WTC11 (cell line): ENCODE measurements around the gene TSSK2. TPM values are rescaled to one million over a fixed set of nuclear protein-coding genes. Genes with fewer than 3 reads are reported as not detected.
A peak's percentile ranks its signal among the peaks of the same experiment; 100 is the strongest.

Experiments
- ATAC-seq: fragments of 200-7000 bp; cut with Tn5 transposase; 2 replicates; pipeline ENCODE4 v1.10.0; 2021; ENCODE audit warnings: mild to moderate bottlenecking, moderate library complexity
- CTCF ChIA-PET: fragments of 300-600 bp; sonication (Branson Sonifier 250); formaldehyde crosslinking; loops from one replicate; lab custom pipeline; 2021; ENCODE audit warnings: antibody characterized with exemption; lab: Charles Lee
- POLR2A ChIA-PET: fragments of 350-600 bp; sonication (Branson Sonifier 250); formaldehyde crosslinking; loops from one replicate; lab custom pipeline; 2021; ENCODE audit warnings: antibody characterized with exemption; lab: Charles Lee
- DNase-seq: peaks from one replicate; pipeline ENCODE4 v3.0.0; 2021; ENCODE audit warnings: low spot score
- H3K27ac Mint-ChIP-seq: 2 replicates; pipeline ENCODE4 v1.8.0; 2021; ENCODE audit warnings: mixed read lengths
- H3K27me3 Mint-ChIP-seq: 2 replicates; pipeline ENCODE4 v1.8.0; 2021; ENCODE audit warnings: low read depth, mild to moderate bottlenecking, moderate library complexity, mixed read lengths
- H3K36me3 Mint-ChIP-seq: 2 replicates; pipeline ENCODE4 v1.8.0; 2021; ENCODE audit warnings: mixed read lengths
- H3K4me1 Mint-ChIP-seq: 2 replicates; pipeline ENCODE4 v1.8.0; 2022; ENCODE audit warnings: mixed read lengths
- H3K4me3 Mint-ChIP-seq: 2 replicates; pipeline ENCODE4 v1.8.0; 2021; ENCODE audit warnings: mild to moderate bottlenecking, moderate library complexity, mixed read lengths
- H3K9me3 Mint-ChIP-seq: 2 replicates; pipeline ENCODE4 v1.8.0; 2021; ENCODE audit warnings: mixed read lengths
- CDX4 ChIP-seq: fragments of 250-450 bp; sonication (Bioruptor Pico); IDR thresholded peaks from 2 replicates; pipeline ENCODE4 v1.9.0; 2021; ENCODE audit warnings: moderate library complexity, mild to moderate bottlenecking, inconsistent platforms, borderline replicate concordance
- ETV6 ChIP-seq: sonication (generic); formaldehyde crosslinking; IDR thresholded peaks from 2 replicates; pipeline ENCODE4 v1.8.1; 2022; ENCODE audit warnings: mild to moderate bottlenecking, missing genetic modification reagents
- FOXK1 ChIP-seq: sonication (generic); formaldehyde crosslinking; IDR thresholded peaks from 2 replicates; pipeline ENCODE4 v1.8.0; 2022; ENCODE audit warnings: mild to moderate bottlenecking, moderate library complexity, missing genetic modification reagents
- FOXP1 ChIP-seq: sonication (generic); formaldehyde crosslinking; IDR thresholded peaks from 2 replicates; pipeline ENCODE4 v1.8.0; 2022; ENCODE audit warnings: missing genetic modification reagents, mild to moderate bottlenecking, moderate library complexity, borderline replicate concordance
- FOXP4 ChIP-seq: sonication (generic); formaldehyde crosslinking; IDR thresholded peaks from 2 replicates; pipeline ENCODE4 v1.8.0; 2022; ENCODE audit warnings: mild to moderate bottlenecking, missing genetic modification reagents
- HMGA2 ChIP-seq: fragments of 250-450 bp; sonication (Bioruptor Pico); IDR thresholded peaks from 2 replicates; pipeline ENCODE4 v1.4.0; 2021; ENCODE audit warnings: mild to moderate bottlenecking, moderate library complexity
- JAZF1 ChIP-seq: fragments of 250-450 bp; sonication (Bioruptor Pico); IDR thresholded peaks from 2 replicates; pipeline ENCODE4 v1.9.0; 2021; ENCODE audit warnings: moderate library complexity, mild to moderate bottlenecking, inconsistent platforms
- MYBL2 ChIP-seq: sonication (generic); formaldehyde crosslinking; IDR thresholded peaks from 2 replicates; pipeline ENCODE4 v1.8.1; 2023; ENCODE audit warnings: mild to moderate bottlenecking, moderate library complexity, missing genetic modification reagents
- SOX15 ChIP-seq: fragments of 250-450 bp; sonication (Bioruptor Pico); IDR thresholded peaks from 2 replicates; pipeline ENCODE4 v1.9.0; 2021; ENCODE audit warnings: mild to moderate bottlenecking
- TP53 ChIP-seq: sonication (generic); formaldehyde crosslinking; IDR thresholded peaks from 2 replicates; pipeline ENCODE4 v1.8.1; 2023; ENCODE audit warnings: mild to moderate bottlenecking, missing genetic modification reagents
- ZNF416 ChIP-seq: fragments of 250-450 bp; sonication (Bioruptor Pico); IDR thresholded peaks from 2 replicates; pipeline ENCODE4 v1.9.0; 2021; ENCODE audit warnings: mild to moderate bottlenecking, inconsistent platforms
- ZSCAN18 ChIP-seq: fragments of 250-450 bp; sonication (Bioruptor Pico); IDR thresholded peaks from 2 replicates; pipeline ENCODE4 v2.1.2; 2022; ENCODE audit warnings: mild to moderate bottlenecking, moderate library complexity
- total RNA-seq: library from RNA; stranded (reverse); gene quantifications from 3 replicates; pipeline ENCODE4 v1.2.3, GENCODE V29; 2021
- TF ChIP-seq, protein P1 (sequence below): sonication (generic); formaldehyde crosslinking; IDR thresholded peaks from 2 replicates; pipeline ENCODE4 v1.8.0; 2023; ENCODE audit warnings: missing genetic modification reagents, mild to moderate bottlenecking, borderline replicate concordance
- TF ChIP-seq, protein P2 (sequence below): sonication (generic); formaldehyde crosslinking; IDR thresholded peaks from 2 replicates; pipeline ENCODE4 v1.8.1; 2022; ENCODE audit warnings: low read depth, mild to moderate bottlenecking, moderate library complexity, missing genetic modification reagents, borderline replicate concordance

The TSSK2 gene
- total RNA-seq, 1 experiment from 2014 or later: not detected

DNA sequence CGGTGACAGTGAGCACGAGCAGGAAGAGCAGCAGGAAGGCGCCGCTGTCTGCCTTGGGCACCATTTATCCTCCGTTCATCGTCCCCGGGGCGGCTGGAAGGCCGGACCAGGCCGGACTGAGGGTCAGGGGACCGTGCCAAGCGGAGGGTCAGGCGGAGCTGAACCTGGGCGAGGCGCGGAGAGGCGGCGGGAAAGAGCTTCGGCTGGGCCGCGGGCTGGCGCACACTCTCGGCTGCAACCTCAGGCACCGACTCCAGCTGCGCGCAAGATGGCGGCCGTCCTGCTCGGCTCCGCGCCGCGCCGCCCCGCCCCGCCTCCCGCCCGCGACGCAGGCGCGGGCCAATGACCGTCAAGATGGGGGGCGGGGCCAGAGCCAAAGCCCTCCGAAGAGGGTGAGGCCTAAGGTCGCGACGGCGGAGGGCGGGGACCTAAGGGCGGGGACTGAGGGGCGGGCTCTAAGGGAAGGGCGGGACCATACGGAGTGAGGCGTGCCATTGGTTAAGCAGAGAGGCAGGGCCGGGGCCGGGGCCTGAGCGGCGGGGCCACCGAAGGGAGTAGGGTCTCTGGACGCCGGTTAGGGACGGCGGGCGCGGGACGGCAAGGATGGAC is 8.9 kb upstream of the TSSK2 start, which contains the start of gene DGCR2 (continued):
- TF ChIP-seq, protein P1, sequence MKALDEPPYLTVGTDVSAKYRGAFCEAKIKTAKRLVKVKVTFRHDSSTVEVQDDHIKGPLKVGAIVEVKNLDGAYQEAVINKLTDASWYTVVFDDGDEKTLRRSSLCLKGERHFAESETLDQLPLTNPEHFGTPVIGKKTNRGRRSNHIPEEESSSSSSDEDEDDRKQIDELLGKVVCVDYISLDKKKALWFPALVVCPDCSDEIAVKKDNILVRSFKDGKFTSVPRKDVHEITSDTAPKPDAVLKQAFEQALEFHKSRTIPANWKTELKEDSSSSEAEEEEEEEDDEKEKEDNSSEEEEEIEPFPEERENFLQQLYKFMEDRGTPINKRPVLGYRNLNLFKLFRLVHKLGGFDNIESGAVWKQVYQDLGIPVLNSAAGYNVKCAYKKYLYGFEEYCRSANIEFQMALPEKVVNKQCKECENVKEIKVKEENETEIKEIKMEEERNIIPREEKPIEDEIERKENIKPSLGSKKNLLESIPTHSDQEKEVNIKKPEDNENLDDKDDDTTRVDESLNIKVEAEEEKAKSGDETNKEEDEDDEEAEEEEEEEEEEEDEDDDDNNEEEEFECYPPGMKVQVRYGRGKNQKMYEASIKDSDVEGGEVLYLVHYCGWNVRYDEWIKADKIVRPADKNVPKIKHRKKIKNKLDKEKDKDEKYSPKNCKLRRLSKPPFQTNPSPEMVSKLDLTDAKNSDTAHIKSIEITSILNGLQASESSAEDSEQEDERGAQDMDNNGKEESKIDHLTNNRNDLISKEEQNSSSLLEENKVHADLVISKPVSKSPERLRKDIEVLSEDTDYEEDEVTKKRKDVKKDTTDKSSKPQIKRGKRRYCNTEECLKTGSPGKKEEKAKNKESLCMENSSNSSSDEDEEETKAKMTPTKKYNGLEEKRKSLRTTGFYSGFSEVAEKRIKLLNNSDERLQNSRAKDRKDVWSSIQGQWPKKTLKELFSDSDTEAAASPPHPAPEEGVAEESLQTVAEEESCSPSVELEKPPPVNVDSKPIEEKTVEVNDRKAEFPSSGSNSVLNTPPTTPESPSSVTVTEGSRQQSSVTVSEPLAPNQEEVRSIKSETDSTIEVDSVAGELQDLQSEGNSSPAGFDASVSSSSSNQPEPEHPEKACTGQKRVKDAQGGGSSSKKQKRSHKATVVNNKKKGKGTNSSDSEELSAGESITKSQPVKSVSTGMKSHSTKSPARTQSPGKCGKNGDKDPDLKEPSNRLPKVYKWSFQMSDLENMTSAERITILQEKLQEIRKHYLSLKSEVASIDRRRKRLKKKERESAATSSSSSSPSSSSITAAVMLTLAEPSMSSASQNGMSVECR (CRISPR knock-in tag): peak; percentile 72; the same call in 1 of the 2 replicates
- TF ChIP-seq ETV6 (CRISPR knock-in tag) (peak; percentile 54; the same call in 1 of the 2 replicates), MYBL2 (CRISPR knock-in tag) (peak; percentile 59; the same call in 1 of the 2 replicates), FOXK1 (CRISPR knock-in tag) (peak; percentile 75), FOXP1 (CRISPR knock-in tag) (peak; percentile 63; the same call in 1 of the 2 replicates), FOXP4 (CRISPR knock-in tag) (peak; percentile 78), HMGA2 (CRISPR knock-in tag) (no peak), CDX4 (CRISPR knock-in tag) (no peak)
- TF ChIP-seq, protein P2, sequence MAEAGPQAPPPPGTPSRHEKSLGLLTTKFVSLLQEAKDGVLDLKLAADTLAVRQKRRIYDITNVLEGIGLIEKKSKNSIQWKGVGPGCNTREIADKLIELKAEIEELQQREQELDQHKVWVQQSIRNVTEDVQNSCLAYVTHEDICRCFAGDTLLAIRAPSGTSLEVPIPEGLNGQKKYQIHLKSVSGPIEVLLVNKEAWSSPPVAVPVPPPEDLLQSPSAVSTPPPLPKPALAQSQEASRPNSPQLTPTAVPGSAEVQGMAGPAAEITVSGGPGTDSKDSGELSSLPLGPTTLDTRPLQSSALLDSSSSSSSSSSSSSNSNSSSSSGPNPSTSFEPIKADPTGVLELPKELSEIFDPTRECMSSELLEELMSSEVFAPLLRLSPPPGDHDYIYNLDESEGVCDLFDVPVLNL (CRISPR knock-in tag): peak; percentile 48; the same call in 1 of the 2 replicates
- TF ChIP-seq, all 79 proteins: peak for 12

DNA sequence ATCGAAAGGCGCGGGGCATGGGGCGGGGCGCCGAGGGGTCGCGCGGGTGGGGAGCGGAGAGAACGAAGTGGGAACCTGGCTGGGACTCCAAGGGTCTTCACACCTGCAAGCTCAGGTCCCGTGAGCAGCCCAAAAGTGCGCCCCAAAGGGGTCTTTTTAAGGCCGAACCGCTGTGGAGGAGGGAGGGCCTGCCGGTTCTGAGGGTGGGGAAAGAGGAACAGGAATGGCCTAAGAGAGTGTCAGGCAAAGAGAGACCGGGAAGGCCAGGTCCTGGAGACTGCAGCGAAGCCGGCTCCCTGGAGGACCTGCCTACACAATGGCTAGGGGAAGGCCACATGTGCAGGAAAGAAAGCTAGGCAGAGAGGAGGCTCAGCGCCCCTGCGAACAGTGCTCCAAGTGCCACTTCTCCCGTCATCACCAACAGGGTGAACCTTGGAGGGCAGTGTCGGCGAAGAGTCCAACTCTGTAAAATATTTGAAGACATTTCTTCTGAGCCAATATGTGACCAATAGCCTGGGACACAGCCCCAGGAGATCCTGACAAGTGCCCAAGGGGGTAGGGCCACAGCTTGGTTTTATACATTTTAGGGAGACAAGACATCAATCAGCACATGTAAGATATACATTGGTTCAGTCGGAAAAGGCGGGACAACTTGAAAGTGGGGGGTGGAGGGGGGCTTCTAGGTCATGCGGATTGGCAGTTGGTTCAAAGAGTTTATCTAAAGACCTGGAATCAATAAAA is 8.2 kb upstream of the TSSK2 start:
- Mint-ChIP-seq H3K4me3 (peak overlapping the region; percentile 79), H3K27ac (peak overlapping the region; percentile 71), H3K4me1 (peaks cover 24% of the 10 kb centered on the region), H3K27me3 (no peaks in the 10 kb centered on the region; the same call in 1 of the 2 replicates), H3K36me3 (no peaks in the 10 kb centered on the region), H3K9me3 (no peaks in the 10 kb centered on the region)
- ChIA-PET CTCF (interaction anchor here (0.6 to 2.5 kb wide), 7 partner anchors 12 to 532 kb away, joined by 3 to 17 read pairs (median 5); partner anchors contain the start of genes ESS2 and SLC25A1), POLR2A (interaction anchor here (0.6 to 1.5 kb wide), 5 partner anchors 13 to 224 kb away, joined by 3 to 8 read pairs (median 4); partner anchors contain the start of genes ESS2 and SLC25A1)
- DNase-seq (no peak), ATAC-seq (peak; percentile 22)
- TF ChIP-seq ZNF416 (CRISPR knock-in tag) (no peak), TP53 (CRISPR knock-in tag) (no peak), SOX15 (no peak), ZSCAN18 (CRISPR knock-in tag) (no peak), JAZF1 (CRISPR knock-in tag) (no peak)
- TF ChIP-seq, all 79 proteins: peak for 0
